Heart left ventricle (tissue), 16 donors: ENCODE measurements around the gene GPRASP2. TPM values are rescaled to one million over a fixed set of nuclear protein-coding genes. Genes with fewer than 3 reads are reported as not detected.

Source experiments
- ATAC-seq, 4 donors: fragments of 200-7000 bp; cut with Tn5 transposase; one replicate each; pipeline ENCODE4 v1.9.1; 2020 to 2022; ENCODE audit warnings: moderate library complexity in 4 of 4, mild to moderate bottlenecking in 3 of 4, moderate number of reproducible peaks in 1 of 4
- DNase-seq, 5 donors: peaks; one replicate each; pipeline ENCODE4 v3.0.0-alpha.2; 2020
- H3K27ac ChIP-seq, 12 donors: fragments of 200-600 bp; sonication (generic) in 4 of 12; one replicate each; pipeline versions ENCODE4 v1.5.0 to v1.8.0; 2016 to 2022; ENCODE audit warnings: mild to moderate bottlenecking in 2 of 12
- H3K27me3 ChIP-seq, 9 donors: fragments of 200-600 bp; sonication (generic) in 2 of 9; one replicate each; pipeline versions ENCODE4 v1.5.1 to v1.8.0; 2016 to 2022; ENCODE audit warnings: mild to moderate bottlenecking in 3 of 9
- H3K36me3 ChIP-seq, 9 donors: fragments of 200-600 bp; sonication (generic) in 2 of 9; one replicate each; pipeline versions ENCODE4 v1.5.0 to v1.8.0; 2018 to 2022; ENCODE audit warnings: mild to moderate bottlenecking in 2 of 9
- H3K4me1 ChIP-seq, 12 donors: fragments of 200-600 bp; sonication (generic) in 4 of 12; one replicate each; pipeline versions ENCODE4 v1.5.0 to v1.8.0; 2016 to 2022; ENCODE audit warnings: mild to moderate bottlenecking in 3 of 12
- H3K4me3 ChIP-seq, 12 donors: fragments of 200-600 bp; sonication (generic) in 4 of 12; one replicate each; pipeline versions ENCODE4 v1.5.0 to v1.8.0; 2017 to 2022; ENCODE audit warnings: mild to moderate bottlenecking in 9 of 12, moderate library complexity in 4 of 12
- H3K9me3 ChIP-seq, 12 donors: fragments of 200-600 bp; sonication (generic) in 4 of 12; one replicate each; pipeline versions ENCODE4 v1.5.0 to v1.8.0; 2016 to 2022; ENCODE audit warnings: mild to moderate bottlenecking in 1 of 12
- CTCF ChIP-seq, 12 donors: fragments of 200-600 bp; sonication (generic) in 4 of 12; IDR thresholded peaks; one replicate each; pipeline versions ENCODE4 v1.5.0 to v1.8.0; 2018 to 2022; ENCODE audit warnings: antibody characterized with exemption in 12 of 12, mild to moderate bottlenecking in 5 of 12
- POLR2A ChIP-seq, 2 donors: fragments of 450-650 bp; IDR thresholded peaks; one replicate each; pipeline ENCODE4 v1.6.1; 2017; ENCODE audit warnings: antibody characterized with exemption in 2 of 2, mild to moderate bottlenecking in 2 of 2, moderate library complexity in 2 of 2
- WGBS, 4 donors: extraction: QIAGEN DNeasy Blood & Tissue Kit in 2 of 4; methylation state at CpG; one replicate each; pipeline versions ENCODE4 v1.1.5 to v1.1.7; 2013 to 2018; 5-methylcytosine and 5-hydroxymethylcytosine counted together
- intact Hi-C, 10 donors: fragments of 100-400 bp; cut with DNase I; formaldehyde crosslinking; loops; one replicate each; pipeline versions ENCODE4 v1.11.1 to v1.14.2; 2022
- polyA plus RNA-seq, 2 donors: library from polyadenylated mRNA; stranded (reverse); fragments of 200-250 nt; gene quantifications; one replicate each; pipeline ENCODE4 v1.2.3, GENCODE V29; 2013
- total RNA-seq, 9 donors: library from RNA; depleted of rRNA in 2 of 9; stranded (reverse); fragments of >200 nt in 2 of 9; fragmentation: NEBNext Ultra II Directional in 3 of 9; extraction: Animal tissue kit (Norgen Biotek cat#: 25700) in 3 of 9; gene quantifications; one replicate each; pipeline versions ENCODE4 v1.1.0 to v1.2.4, GENCODE V29; 2016 to 2023
- donor health status: ischemic (EF 13 %, LVEDD 7.1; RV severe dilation, severe dysfunction).
- donor health status: healthy with polysubstance abuse.
- donor health status: DM: no; HTN: yes; CAD: no.
- donor health status: DM: no; HTN: no; CAD: no.
- donor health status: ischemic (EF 25% LVEDD 6.9; RV normal size, moderate dysfunction).
- donor health status: ischemic (EF 25% LVEDD 5.7; RV mildly dilated, moderate dysfunction).
- donor health status: healthy.
- donor health status: DM: yes; HTN: yes; CAD: no.
- donor health status: ischemic (EF 35%, LVEDD 5.7; RV mildly dilated, moderate dysfunction).
- donor health status: nonischemic (EF 11% LVEDD 7.7; RV severe dilation, severe dysfunction).
- donor health status: DM: yes; HTN: yes; CAD: no.
- donor health status: PGD.
- donor health status: ischemic (EF 29% LVEDD 5.4; RV normal size, mild dysfunction).
- donor health status: nonischemic (EF 23%, LVEDD 6.1; RV moderate dilation, normal function).

The GPRASP2 gene
- total and polyA plus RNA-seq, 11 donors, result 4.3 to 19.6 (median 11.2) TPM

GRCh38 chrX:102745513-102745856 is 33.2 kb downstream of the GPRASP2 start:
- peaks cover 0 to 5% (median 0%) of the 10 kb centered on the region in 12 donors for H3K9me3 ChIP-seq
- H3K4me3 ChIP-seq, result peak overlapping the region; percentile 30 to 76 (median 60)
- intact Hi-C loops, result no loop called here
- H3K4me1 ChIP-seq, result no peaks in the 10 kb centered on the region
- no peak for TF ChIP-seq POLR2A (IDR thresholded peaks at IDR 0.05)
- TF ChIP-seq CTCF (IDR thresholded peaks at IDR 0.05), result no peak
- peaks cover 0 to 10% (median 0%) of the 10 kb centered on the region in 9 donors for H3K27me3 ChIP-seq
- 33 to 50% (median 45%) methylated on average over 1 to 14 of the region's 14 CpGs for WGBS, 4 donors
- H3K36me3 ChIP-seq, result no peaks in the 10 kb centered on the region
- no peak overlapping the region for H3K27ac ChIP-seq
- ATAC-seq (no peak), DNase-seq (no peak)

- intact Hi-C loops, result no loop called here
- WGBS, 4 donors, result 1 to 32% (median 16%) methylated on average over 47 to 61 of the region's 61 CpGs
- Histone ChIP-seq H3K4me3 (peak overlapping the region; percentile 30 to 76 (median 60)), H3K36me3 (no peaks in the 10 kb centered on the region), H3K27ac (peak overlapping the region in 1 of 12 donors; percentile 48), H3K27me3 (peaks cover 0 to 12% (median 0%) of the 10 kb centered on the region in 9 donors), H3K4me1 (no peaks in the 10 kb centered on the region), H3K9me3 (peaks cover 0 to 5% (median 0%) of the 10 kb centered on the region in 12 donors)
- DNase-seq (peak; percentile 23 to 69 (median 48)), ATAC-seq (peak in 3 of 4 donors; percentile 62 to 83 (median 79))
- TF ChIP-seq POLR2A (IDR thresholded peaks at IDR 0.05) (no peak), CTCF (IDR thresholded peaks at IDR 0.05) (no peak)
Observed at GRCh38 chrX:102745857-102746584, 33.8 kb downstream of the GPRASP2 start.

- Histone ChIP-seq H3K4me3 (no peak overlapping the region), H3K27ac (peak overlapping the region in 4 of 12 donors; percentile 4 to 65 (median 44)), H3K4me1 (peaks cover 0 to 8% (median 4%) of the 10 kb centered on the region in 12 donors), H3K9me3 (no peaks in the 10 kb centered on the region), H3K27me3 (peaks cover 0 to 14% (median 0%) of the 10 kb centered on the region in 9 donors), H3K36me3 (no peaks in the 10 kb centered on the region)
- intact Hi-C loops, result no loop called here
- DNase-seq (peak in 1 of 5 donors; percentile 10), ATAC-seq (peak in 3 of 4 donors; percentile 59 to 82 (median 65))
- 13 to 47% (median 40%) methylated on average over 2 of the region's 2 CpGs for WGBS, 4 donors
- TF ChIP-seq CTCF (IDR thresholded peaks at IDR 0.05) (no peak), POLR2A (IDR thresholded peaks at IDR 0.05) (no peak)
Observed at GRCh38 chrX:102765217-102765616, 53.0 kb downstream of the GPRASP2 start.

- Histone ChIP-seq H3K36me3 (no peaks in the 10 kb centered on the region), H3K27me3 (peaks cover 0 to 8% (median 0%) of the 10 kb centered on the region in 9 donors), H3K4me1 (peaks cover 0 to 9% (median 4%) of the 10 kb centered on the region in 12 donors), H3K4me3 (no peak overlapping the region), H3K27ac (peak overlapping the region in 4 of 12 donors; percentile 4 to 65 (median 44)), H3K9me3 (no peaks in the 10 kb centered on the region)
- no peak for DNase-seq
- intact Hi-C loops, result no loop called here
- TF ChIP-seq POLR2A (IDR thresholded peaks at IDR 0.05), result no peak
- TF ChIP-seq CTCF (IDR thresholded peaks at IDR 0.05), result no peak
- WGBS, 4 donors, result 51 to 59% (median 57%) methylated on average over 4 of the region's 4 CpGs
- no peak for ATAC-seq
Observed at GRCh38 chrX:102765809-102766208, 53.6 kb downstream of the GPRASP2 start.
